Neuronal stem cell (in vitro differentiated cells): ENCODE data around the gene ZNF773. TPM values are rescaled to one million over a fixed set of nuclear protein-coding genes. Genes with fewer than 3 reads are reported as not detected.

Source experiments
- small RNA-seq: library from polyadenylated mRNA; stranded (forward); fragments of <200 nt; extraction: miRNeasy Mini kit (QIAGEN cat#:217004); gene quantifications from one replicate; pipeline ENCODE3, GENCODE V24; 2013; ENCODE audit not compliant: insufficient read depth

ZNF773 gene

Small RNA genes within 50 kb of the gene (small RNA-seq; reads per million reads assigned to genes)
- not detected for gene VN1R107P
